Breast epithelium (tissue), 4 donors: Measurements from ENCODE around the gene FAM110A. TPM values are rescaled to one million over a fixed set of nuclear protein-coding genes. Genes with fewer than 3 reads are reported as not detected.
"Not testable (repeated sequence)": the region's sequence is repeated elsewhere in the genome, so short reads cannot be mapped to it uniquely, and the experiment has no call there.

Experiments used
- DNase-seq, 2 donors: peaks; one replicate each; pipeline ENCODE4 v3.0.0-alpha.2; 2019; ENCODE audit warnings: low spot score in 2 of 2
- H3K27ac ChIP-seq, 2 donors: fragments of 200-600 bp; sonication (generic) in 1 of 2; one replicate each; pipeline ENCODE4 v1.5.1; 2016 to 2019; ENCODE audit warnings: mild to moderate bottlenecking in 1 of 2
- H3K27me3 ChIP-seq, 2 donors: fragments of 200-600 bp; sonication (generic) in 1 of 2; one replicate each; pipeline versions ENCODE4 v1.5.1 to v1.6.0; 2017 to 2019; ENCODE audit warnings: control low read depth in 1 of 2, mild to moderate bottlenecking in 1 of 2
- H3K36me3 ChIP-seq: fragments of 200-600 bp; one replicate; pipeline ENCODE4 v1.5.1; 2019
- H3K4me1 ChIP-seq, 2 donors: fragments of 200-600 bp; sonication (generic); one replicate each; pipeline ENCODE4 v1.5.1; 2016 to 2019; ENCODE audit warnings: control low read depth in 1 of 2
- H3K4me3 ChIP-seq, 3 donors: fragments of 200-600 bp; sonication (generic); 1 replicate in 2 of 3; 2 replicates in 1 of 3; pipeline ENCODE4 v1.5.1; 2016 to 2019; ENCODE audit warnings: mild to moderate bottlenecking in 3 of 3, moderate library complexity in 2 of 3
- H3K9me3 ChIP-seq, 2 donors: fragments of 200-600 bp; sonication (generic) in 1 of 2; one replicate each; pipeline ENCODE4 v1.5.1; 2016 to 2019; ENCODE audit warnings: control low read depth in 1 of 2
- POLR2A ChIP-seq: fragments of 450-650 bp; IDR thresholded peaks from one replicate; pipeline ENCODE4 v1.6.1; 2016; ENCODE audit warnings: antibody characterized with exemption, mild to moderate bottlenecking, moderate library complexity
- POLR2AphosphoS5 ChIP-seq, 3 donors: sonication (generic); formaldehyde crosslinking; IDR thresholded peaks; one replicate each; pipeline ENCODE4 v1.6.1; 2017; ENCODE audit warnings: antibody characterized with exemption in 3 of 3
- intact Hi-C: fragments of 100-400 bp; cut with DNase I; formaldehyde crosslinking; loops from one replicate; pipeline ENCODE4 v1.15.1; 2023; ENCODE audit warnings: low total_unique reads
- total RNA-seq, 3 donors: library from RNA; depleted of rRNA; stranded (reverse); fragments of >200 nt; gene quantifications; one replicate each; pipeline ENCODE4 v1.1.0, GENCODE V29; 2016
- TF ChIP-seq, protein P1 (sequence below), 3 donors: fragments of 450-650 bp; IDR thresholded peaks; one replicate each; pipeline ENCODE4 v1.5.1; 2016 to 2017; ENCODE audit warnings: antibody characterized with exemption in 3 of 3, mild to moderate bottlenecking in 3 of 3, moderate library complexity in 3 of 3

The FAM110A gene
- total RNA-seq, 3 donors from 2014 or later = 4.0 to 18.9 (median 8.2) TPM

DNA sequence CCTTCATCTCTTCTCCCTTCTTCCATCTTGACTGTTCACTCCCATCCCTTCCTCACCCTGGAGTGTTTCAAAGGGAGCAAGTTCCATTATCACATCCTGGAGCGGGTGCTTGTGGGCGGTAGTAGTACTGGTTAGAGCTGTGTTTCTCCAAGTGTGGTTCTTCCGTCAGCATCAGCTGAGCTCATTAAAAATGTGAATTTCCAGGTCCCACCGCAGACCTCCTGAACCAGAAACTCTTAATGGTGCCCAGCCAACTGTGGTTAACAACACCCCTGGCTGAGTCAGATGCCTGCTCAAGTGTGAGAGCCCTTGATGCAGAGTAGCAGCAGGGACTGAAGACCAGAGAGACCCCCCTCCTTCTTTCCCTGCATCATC, 58.2 kb downstream of the FAM110A start:
- H3K36me3 ChIP-seq = no peaks in the 10 kb centered on the region
- no peak overlapping the region for H3K27ac ChIP-seq
- TF ChIP-seq, protein P1, sequence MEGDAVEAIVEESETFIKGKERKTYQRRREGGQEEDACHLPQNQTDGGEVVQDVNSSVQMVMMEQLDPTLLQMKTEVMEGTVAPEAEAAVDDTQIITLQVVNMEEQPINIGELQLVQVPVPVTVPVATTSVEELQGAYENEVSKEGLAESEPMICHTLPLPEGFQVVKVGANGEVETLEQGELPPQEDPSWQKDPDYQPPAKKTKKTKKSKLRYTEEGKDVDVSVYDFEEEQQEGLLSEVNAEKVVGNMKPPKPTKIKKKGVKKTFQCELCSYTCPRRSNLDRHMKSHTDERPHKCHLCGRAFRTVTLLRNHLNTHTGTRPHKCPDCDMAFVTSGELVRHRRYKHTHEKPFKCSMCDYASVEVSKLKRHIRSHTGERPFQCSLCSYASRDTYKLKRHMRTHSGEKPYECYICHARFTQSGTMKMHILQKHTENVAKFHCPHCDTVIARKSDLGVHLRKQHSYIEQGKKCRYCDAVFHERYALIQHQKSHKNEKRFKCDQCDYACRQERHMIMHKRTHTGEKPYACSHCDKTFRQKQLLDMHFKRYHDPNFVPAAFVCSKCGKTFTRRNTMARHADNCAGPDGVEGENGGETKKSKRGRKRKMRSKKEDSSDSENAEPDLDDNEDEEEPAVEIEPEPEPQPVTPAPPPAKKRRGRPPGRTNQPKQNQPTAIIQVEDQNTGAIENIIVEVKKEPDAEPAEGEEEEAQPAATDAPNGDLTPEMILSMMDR (IDR thresholded peaks at IDR 0.05) = no peak
- TF ChIP-seq POLR2A (no peak), POLR2AphosphoS5 (IDR thresholded peaks at IDR 0.05) (no peak)
- H3K4me3 ChIP-seq = no peak overlapping the region
- DNase-seq = no peak
- H3K27me3 ChIP-seq = no peaks in the 10 kb centered on the region
- intact Hi-C loops = loop anchor here (1.0 kb wide), 1 partner anchor 20 kb away; no protein-coding TSS in a partner anchor
- H3K4me1 ChIP-seq = no peaks in the 10 kb centered on the region
- no peaks in the 10 kb centered on the region for H3K9me3 ChIP-seq

DNA sequence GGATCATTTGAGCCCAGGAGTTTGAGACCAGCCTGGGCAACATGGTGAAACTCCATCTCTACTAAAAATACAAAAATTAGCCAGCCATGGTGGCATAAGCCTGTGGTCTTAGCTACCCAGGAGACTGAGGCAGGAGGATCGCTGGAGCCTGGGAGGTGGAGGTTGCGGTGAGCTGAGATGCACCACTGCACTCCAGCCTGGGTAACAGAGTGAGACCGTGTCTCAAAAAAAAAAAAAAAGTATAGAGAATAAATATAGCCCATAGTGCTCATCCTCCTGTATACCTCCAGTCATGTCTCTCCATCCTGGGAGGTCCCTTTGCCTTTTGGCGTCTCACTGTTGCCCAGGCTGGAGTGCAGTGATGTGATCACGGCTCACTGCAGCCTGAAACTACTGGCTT, 58.9 kb downstream of the FAM110A start:
- H3K9me3 ChIP-seq, H3K27ac ChIP-seq, H3K36me3 ChIP-seq, H3K4me3 ChIP-seq, H3K4me1 ChIP-seq, DNase-seq, H3K27me3 ChIP-seq, intact Hi-C loops: not testable (repeated sequence)

Other genes with a start within 250 kb of the FAM110A start
- gene TCF15, start 223.4 kb upstream of the FAM110A start, total RNA-seq = 1 to 10 TPM in 2 of 3 donors, under 1 TPM in 1; 0.44 to 2.6 (median 1.1) TPM
- gene SRXN1, start 180.5 kb upstream of the FAM110A start, total RNA-seq = 10 to 100 TPM; 16.2 to 30.2 (median 21.1) TPM
- not detected for gene SCRT2, start 157.9 kb upstream of the FAM110A start, total RNA-seq
- gene SLC52A3, start 65.2 kb upstream of the FAM110A start, total RNA-seq = 1 to 10 TPM in 2 of 3 donors, under 1 TPM in 1; 0.16 to 7.2 (median 4.1) TPM
- gene ANGPT4, start 82.6 kb downstream of the FAM110A start, total RNA-seq = 10 to 100 TPM in 1 of 3 donors, 1 to 10 TPM in 1, under 1 TPM in 1; 0.66 to 18.4 (median 1.0) TPM
- gene RSPO4, start 168.6 kb downstream of the FAM110A start, total RNA-seq = not detected